ENCODE results near the gene TMEM244. TPM values are rescaled to one million over a fixed set of nuclear protein-coding genes. Genes with fewer than 3 reads are reported as not detected.

TMEM244 gene
- total and polyA plus RNA-seq, 7 donors: not detected

DNA sequence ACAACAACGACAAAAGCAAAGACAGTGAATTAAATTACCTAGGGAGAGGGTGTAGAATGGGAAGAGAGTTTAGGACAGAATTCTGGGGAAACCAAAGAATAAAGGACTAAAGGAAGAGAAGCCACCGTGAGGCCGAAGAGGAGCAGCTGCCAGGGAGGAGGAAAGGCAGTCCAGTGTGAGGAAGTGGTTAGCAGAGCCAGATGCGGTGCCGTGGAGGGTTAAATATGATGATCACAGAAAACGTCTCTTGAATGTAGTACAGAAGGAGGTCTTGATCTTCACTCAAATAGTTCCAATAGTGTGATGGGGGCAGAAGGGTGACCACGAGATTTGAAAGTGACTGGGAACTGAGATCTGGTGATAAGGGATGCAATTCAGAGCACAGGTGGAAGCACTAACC, 67.7 kb downstream of the TMEM244 start:
- intact Hi-C loops (cut with DNase I): no loop called here
- Histone ChIP-seq H3K9me3 (no peaks in the 10 kb centered on the region), H3K27ac (no peak overlapping the region), H3K4me3 (no peak overlapping the region), H3K4me1 (no peaks in the 10 kb centered on the region), H3K27me3 (no peaks in the 10 kb centered on the region), H3K36me3 (no peaks in the 10 kb centered on the region)
- TF ChIP-seq POLR2AphosphoS5 (IDR thresholded peaks at IDR 0.05): no peak
- TF ChIP-seq POLR2A (IDR thresholded peaks at IDR 0.05): no peak
- TF ChIP-seq, protein P1, sequence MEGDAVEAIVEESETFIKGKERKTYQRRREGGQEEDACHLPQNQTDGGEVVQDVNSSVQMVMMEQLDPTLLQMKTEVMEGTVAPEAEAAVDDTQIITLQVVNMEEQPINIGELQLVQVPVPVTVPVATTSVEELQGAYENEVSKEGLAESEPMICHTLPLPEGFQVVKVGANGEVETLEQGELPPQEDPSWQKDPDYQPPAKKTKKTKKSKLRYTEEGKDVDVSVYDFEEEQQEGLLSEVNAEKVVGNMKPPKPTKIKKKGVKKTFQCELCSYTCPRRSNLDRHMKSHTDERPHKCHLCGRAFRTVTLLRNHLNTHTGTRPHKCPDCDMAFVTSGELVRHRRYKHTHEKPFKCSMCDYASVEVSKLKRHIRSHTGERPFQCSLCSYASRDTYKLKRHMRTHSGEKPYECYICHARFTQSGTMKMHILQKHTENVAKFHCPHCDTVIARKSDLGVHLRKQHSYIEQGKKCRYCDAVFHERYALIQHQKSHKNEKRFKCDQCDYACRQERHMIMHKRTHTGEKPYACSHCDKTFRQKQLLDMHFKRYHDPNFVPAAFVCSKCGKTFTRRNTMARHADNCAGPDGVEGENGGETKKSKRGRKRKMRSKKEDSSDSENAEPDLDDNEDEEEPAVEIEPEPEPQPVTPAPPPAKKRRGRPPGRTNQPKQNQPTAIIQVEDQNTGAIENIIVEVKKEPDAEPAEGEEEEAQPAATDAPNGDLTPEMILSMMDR (IDR thresholded peaks at IDR 0.05): no peak
- no peak for TF ChIP-seq EP300 (IDR thresholded peaks at IDR 0.05)
- WGBS, 2 donors: 46 to 72% methylated on average over 7 of the region's 7 CpGs
- DNase-seq: no peak

DNA sequence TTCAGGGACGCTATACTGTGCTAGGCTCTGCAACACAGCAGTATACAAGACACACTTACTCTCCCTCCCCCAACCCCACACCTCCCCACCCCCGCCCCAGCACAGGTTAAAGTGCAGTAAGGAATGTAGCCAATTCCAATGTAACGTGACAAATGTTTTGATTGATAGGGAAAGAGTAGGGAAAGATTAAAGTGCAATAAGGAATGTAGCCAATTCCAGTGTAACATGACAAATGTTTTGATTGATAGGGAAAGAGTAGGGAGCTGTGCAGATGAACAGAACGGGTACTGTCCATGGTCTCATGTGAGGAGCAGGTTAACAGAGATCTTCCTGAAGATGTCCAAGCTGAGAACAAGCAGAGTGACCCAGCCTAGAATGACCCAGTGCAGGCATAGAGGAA, 69.1 kb downstream of the TMEM244 start:
- no peak overlapping the region for H3K4me3 ChIP-seq
- DNase-seq: no peak
- 18 to 69% methylated on average over 4 of the region's 4 CpGs for WGBS, 2 donors

DNA sequence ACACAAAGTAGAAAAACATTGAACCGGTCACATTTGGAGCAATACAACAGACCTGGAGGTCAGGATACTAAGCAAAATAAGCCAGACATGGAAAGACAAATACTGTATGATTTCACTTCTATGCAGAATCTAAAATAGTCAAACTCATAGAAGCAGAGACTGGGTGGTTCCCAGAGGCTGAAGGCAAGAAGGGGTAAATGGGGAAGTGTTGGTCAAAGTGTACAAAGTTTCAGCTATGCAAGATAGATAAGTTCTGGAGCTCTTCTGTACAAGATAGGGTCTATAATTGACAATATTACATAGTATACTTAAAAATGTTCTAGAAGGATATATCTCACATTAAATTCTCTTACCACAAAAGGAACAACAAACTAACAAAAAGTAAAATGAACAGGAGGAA, 70.3 kb downstream of the TMEM244 start:
- no peaks in the 10 kb centered on the region for H3K4me1 ChIP-seq
- H3K4me3 ChIP-seq: no peak overlapping the region
- WGBS, 2 donors: 84 to 95% methylated on average over 1 of the region's 1 CpG
- no peaks in the 10 kb centered on the region for H3K9me3 ChIP-seq
- TF ChIP-seq POLR2AphosphoS5 (IDR thresholded peaks at IDR 0.05): no peak
- TF ChIP-seq POLR2A (IDR thresholded peaks at IDR 0.05): no peak
- no peak for TF ChIP-seq EP300 (IDR thresholded peaks at IDR 0.05)
- TF ChIP-seq, protein P1 (IDR thresholded peaks at IDR 0.05): no peak
- no peak overlapping the region for H3K27ac ChIP-seq
- H3K27me3 ChIP-seq: no peaks in the 10 kb centered on the region
- no peak for DNase-seq
- intact Hi-C loops (cut with DNase I): no loop called here
- no peaks in the 10 kb centered on the region for H3K36me3 ChIP-seq

More for the DNA sequence above, 69.1 kb downstream of the TMEM244 start:
- H3K36me3 ChIP-seq: no peaks in the 10 kb centered on the region
- H3K9me3 ChIP-seq: no peaks in the 10 kb centered on the region
- H3K4me1 ChIP-seq: no peaks in the 10 kb centered on the region
- no peak overlapping the region for H3K27ac ChIP-seq
- no peak for TF ChIP-seq POLR2AphosphoS5 (IDR thresholded peaks at IDR 0.05)
- TF ChIP-seq POLR2A (IDR thresholded peaks at IDR 0.05): no peak
- TF ChIP-seq EP300 (IDR thresholded peaks at IDR 0.05): no peak
- TF ChIP-seq, protein P1 (IDR thresholded peaks at IDR 0.05): no peak
- intact Hi-C loops (cut with DNase I): no loop called here
- H3K27me3 ChIP-seq: no peaks in the 10 kb centered on the region

DNA sequence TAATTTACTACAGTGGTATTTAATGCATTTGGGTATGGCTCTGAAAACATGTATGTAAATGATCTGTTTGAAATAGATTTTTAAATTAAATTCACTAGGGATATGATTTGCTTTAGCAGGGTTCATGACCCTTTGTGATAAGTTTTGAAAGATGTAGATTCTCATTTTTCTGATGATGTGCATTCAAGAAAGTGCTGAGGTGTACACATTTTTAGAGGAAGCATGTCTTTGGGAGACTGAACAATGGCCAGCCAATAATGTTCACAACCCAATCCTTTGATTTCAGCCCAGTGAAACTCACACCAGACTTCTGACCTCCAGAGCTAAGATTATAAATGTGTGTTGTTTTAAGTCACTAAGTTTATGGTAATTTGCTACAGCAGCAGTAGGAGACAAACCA, 71.1 kb downstream of the TMEM244 start:
- H3K27ac ChIP-seq: no peak overlapping the region
- no peak for TF ChIP-seq EP300 (IDR thresholded peaks at IDR 0.05)
- TF ChIP-seq POLR2AphosphoS5 (IDR thresholded peaks at IDR 0.05): no peak
- TF ChIP-seq, protein P1 (IDR thresholded peaks at IDR 0.05): no peak
- no peak for TF ChIP-seq POLR2A (IDR thresholded peaks at IDR 0.05)
- no peak overlapping the region for H3K4me3 ChIP-seq
- intact Hi-C loops (cut with DNase I): no loop called here
- H3K27me3 ChIP-seq: no peaks in the 10 kb centered on the region
- no peaks in the 10 kb centered on the region for H3K4me1 ChIP-seq
- H3K9me3 ChIP-seq: no peaks in the 10 kb centered on the region
- DNase-seq: no peak
- H3K36me3 ChIP-seq: no peaks in the 10 kb centered on the region

DNA sequence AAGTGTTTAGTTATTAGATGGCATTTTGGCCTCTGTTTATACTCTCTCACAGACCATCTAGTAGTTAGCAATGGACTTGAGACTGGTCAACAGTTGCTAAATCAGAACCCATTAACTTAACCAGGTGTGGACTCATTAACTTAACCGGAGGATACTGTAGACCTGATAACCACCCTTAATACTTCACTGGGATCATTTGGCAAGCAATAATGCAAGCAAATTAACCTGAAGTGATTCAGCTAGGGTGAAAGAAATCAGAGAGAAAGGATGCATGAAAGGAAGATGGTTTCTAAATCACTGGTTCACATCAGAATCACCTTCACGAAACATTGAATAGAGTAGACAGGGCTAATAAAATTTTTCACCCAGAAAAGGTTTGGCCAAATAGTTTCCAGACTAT, 73.3 kb downstream of the TMEM244 start:
- H3K27ac ChIP-seq: no peak overlapping the region
- intact Hi-C loops (cut with DNase I): no loop called here

More for the DNA sequence above, 73.3 kb downstream of the TMEM244 start:
- TF ChIP-seq, protein P1 (IDR thresholded peaks at IDR 0.05): no peak
- TF ChIP-seq POLR2A (IDR thresholded peaks at IDR 0.05) (no peak), EP300 (IDR thresholded peaks at IDR 0.05) (no peak), POLR2AphosphoS5 (IDR thresholded peaks at IDR 0.05) (no peak)
- Histone ChIP-seq H3K36me3 (no peaks in the 10 kb centered on the region), H3K4me3 (no peak overlapping the region), H3K27me3 (no peaks in the 10 kb centered on the region), H3K9me3 (no peaks in the 10 kb centered on the region), H3K4me1 (no peaks in the 10 kb centered on the region)
- WGBS, 2 donors: 79 to 87% methylated on average over 2 of the region's 2 CpGs
- DNase-seq: no peak
